GM19463 (cell line): ENCODE results near the gene TAAR9.

Source experiments
- ATAC-seq: cut with Tn5 transposase; IDR thresholded peaks from one replicate; pipeline ENCODE4 v1.9.1; 2021; ENCODE audit warnings: mild to moderate bottlenecking, moderate library complexity; ENCODE audit not compliant: unreplicated experiment

The TAAR9 gene

GRCh38 chr6:132537977-132538376, at the start of gene TAAR9:
TAAR9 (plus strand) TSS chr6:132538277; CDS start chr6:132538290, 13 bp downstream.
- ATAC-seq = no peak

- ATAC-seq = no peak
Observed at GRCh38 chr6:132489376-132489775, 48.7 kb upstream of the TAAR9 start.

- ATAC-seq = peak; percentile 44
Observed at GRCh38 chr6:132490024-132490423, 48.1 kb upstream of the TAAR9 start.

- peak; percentile 50 for ATAC-seq
Observed at GRCh38 chr6:132490478-132491204, 47.4 kb upstream of the TAAR9 start.

GRCh38 chr6:132491303-132491702, 46.8 kb upstream of the TAAR9 start:
- no peak for ATAC-seq

- ATAC-seq = no peak
Observed at GRCh38 chr6:132491881-132492280, 46.2 kb upstream of the TAAR9 start.

- peak; percentile 27 for ATAC-seq
Observed at GRCh38 chr6:132494954-132495353, 43.1 kb upstream of the TAAR9 start.

- peak; percentile 37 for ATAC-seq
Observed at GRCh38 chr6:132495604-132496079, 42.4 kb upstream of the TAAR9 start.

- ATAC-seq = no peak
Observed at GRCh38 chr6:132496519-132497180, 41.4 kb upstream of the TAAR9 start.

GRCh38 chr6:132498638-132499037, 39.4 kb upstream of the TAAR9 start:
- ATAC-seq = peak; percentile 53

GRCh38 chr6:132499757-132500156, 38.3 kb upstream of the TAAR9 start:
- no peak for ATAC-seq

- ATAC-seq = no peak
Observed at GRCh38 chr6:132504757-132505156, 33.3 kb upstream of the TAAR9 start.

- no peak for ATAC-seq
Observed at GRCh38 chr6:132505158-132505557, 32.9 kb upstream of the TAAR9 start.

GRCh38 chr6:132506461-132506860, 31.6 kb upstream of the TAAR9 start:
- no peak for ATAC-seq

- no peak for ATAC-seq
Observed at GRCh38 chr6:132506869-132507808, 30.9 kb upstream of the TAAR9 start.

GRCh38 chr6:132511210-132511830, 26.8 kb upstream of the TAAR9 start:
- ATAC-seq = no peak

GRCh38 chr6:132511831-132512220, 26.3 kb upstream of the TAAR9 start:
- no peak for ATAC-seq

GRCh38 chr6:132512342-132512637, 25.8 kb upstream of the TAAR9 start:
- ATAC-seq = no peak

- ATAC-seq = peak; percentile 90
Observed at GRCh38 chr6:132512638-132513632, 25.1 kb upstream of the TAAR9 start, which contains the start of gene STX7. STX7 (minus strand) TSS chr6:132513116; CDS start chr6:132503530, 9,586 bp downstream.
